HG03354 (cell line): ENCODE measurements around the gene FBXO3.

Experiments used
- ATAC-seq: cut with Tn5 transposase; IDR thresholded peaks from one replicate; pipeline ENCODE4 v1.9.1; 2021; ENCODE audit warnings: mild to moderate bottlenecking; ENCODE audit not compliant: unreplicated experiment, poor library complexity, severe bottlenecking

FBXO3 gene

GRCh38 chr11:33706546-33706945, 67.8 kb downstream of the FBXO3 start:
- ATAC-seq: no peak

DNA sequence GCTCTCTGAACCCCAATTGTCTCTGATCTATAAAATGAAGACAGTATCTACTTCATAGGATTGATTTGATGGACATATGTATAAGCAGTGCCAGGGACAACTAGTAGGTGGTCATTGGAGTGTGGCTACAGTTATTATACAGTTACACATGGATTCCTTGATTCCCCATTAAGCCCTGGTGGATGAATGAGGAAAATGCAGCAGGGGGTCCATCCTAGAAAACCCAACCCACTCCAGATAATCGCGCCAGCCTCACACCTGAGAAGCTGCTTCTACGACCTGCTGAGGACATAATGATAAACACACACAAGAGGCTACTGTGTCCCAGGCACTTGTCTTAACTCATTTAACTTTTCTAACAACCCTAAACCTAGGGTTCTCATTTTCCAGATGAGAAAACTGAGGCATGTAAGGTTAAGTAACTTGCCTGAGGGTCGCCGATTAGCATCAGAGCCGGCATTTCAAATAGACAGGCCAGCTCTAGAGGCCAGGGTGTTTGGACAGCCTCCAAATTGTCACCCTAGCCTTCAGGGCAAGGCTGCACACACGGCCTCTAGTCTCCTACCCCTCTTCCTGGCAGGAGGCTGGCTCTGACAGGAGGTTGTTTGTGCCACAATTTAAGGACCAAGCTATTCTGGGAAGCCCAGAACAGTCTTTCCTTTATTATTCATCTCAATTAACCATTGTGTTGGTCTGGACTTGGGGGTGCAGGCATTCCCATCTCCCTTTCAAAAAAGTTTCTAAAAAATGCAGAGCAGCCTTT, 69.9 kb downstream of the FBXO3 start:
- no peak for ATAC-seq

- ATAC-seq: no peak
These were observed 70.5 kb downstream of the FBXO3 start for GRCh38 chr11:33703788-33704187.

DNA sequence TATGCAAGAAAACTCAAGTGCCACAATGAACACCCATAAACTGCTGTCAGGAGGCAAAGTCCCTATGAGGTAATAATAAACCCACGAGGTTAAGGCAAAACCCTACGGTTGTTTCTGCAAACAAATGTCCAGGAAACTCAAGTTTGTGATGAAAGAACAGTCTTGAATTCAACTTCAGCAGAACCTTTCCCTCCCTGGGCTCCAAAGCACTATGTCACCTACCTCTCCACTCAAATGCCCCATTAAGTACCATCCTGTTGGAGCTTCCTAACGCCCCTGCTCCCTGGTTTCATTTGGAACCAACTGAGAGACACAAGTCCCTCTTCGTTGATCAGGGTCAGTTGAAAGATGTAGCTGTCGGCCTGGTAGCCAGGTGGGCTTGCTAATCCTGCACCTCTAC, 71.1 kb downstream of the FBXO3 start:
- ATAC-seq: no peak

- ATAC-seq: no peak
These were observed 72.8 kb downstream of the FBXO3 start for GRCh38 chr11:33701302-33702230.

GRCh38 chr11:33700502-33701271, 73.6 kb downstream of the FBXO3 start, which contains the start of gene C11orf91:
TSS of gene C11orf91 (minus strand) at chr11:33700826. CDS start at chr11:33700740, 86 bp downstream.
- ATAC-seq: peak; percentile 93

DNA sequence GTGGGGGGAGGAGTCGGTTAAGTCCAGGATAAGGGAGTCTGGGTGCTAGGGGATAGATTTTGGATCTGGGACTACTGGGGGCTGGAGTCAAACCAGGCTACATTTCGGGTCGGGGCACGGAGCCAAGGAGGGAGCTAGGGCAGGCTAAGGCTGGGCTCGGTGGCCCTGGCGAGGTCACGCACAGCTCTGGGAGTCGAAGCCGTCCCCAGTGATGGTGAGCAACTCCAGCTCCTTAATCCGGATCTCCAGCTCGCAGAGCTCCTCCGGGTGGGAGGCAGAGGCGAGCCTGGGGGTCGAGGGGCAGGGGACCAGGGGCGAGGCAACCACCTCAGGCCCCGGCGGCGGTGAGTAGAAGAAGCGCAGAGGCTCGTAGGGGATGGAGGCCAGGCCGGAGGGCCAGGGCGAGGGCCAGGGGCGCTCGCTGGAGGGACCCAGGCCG, 74.2 kb downstream of the FBXO3 start:
- no peak for ATAC-seq

GRCh38 chr11:33699515-33700062, 74.7 kb downstream of the FBXO3 start:
- no peak for ATAC-seq

DNA sequence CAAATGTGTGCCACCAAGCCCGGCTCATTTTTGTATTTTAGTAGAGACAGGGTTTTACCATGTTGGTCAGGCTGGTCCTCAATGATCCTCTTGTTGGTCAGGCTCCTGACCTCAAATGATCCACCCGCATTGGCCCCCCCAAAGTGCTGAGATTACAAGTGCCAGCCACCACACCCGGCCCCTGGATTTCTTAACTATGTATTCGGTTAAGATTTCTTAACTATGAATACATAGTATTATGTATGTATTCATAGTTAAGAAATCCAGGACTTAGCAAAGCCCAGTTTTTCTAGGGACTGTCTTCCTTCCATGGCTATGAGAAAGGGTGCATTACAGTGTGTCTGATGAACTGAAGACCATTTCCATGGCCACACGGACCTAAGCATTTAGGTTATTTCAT, 75.4 kb downstream of the FBXO3 start:
- ATAC-seq: no peak

DNA sequence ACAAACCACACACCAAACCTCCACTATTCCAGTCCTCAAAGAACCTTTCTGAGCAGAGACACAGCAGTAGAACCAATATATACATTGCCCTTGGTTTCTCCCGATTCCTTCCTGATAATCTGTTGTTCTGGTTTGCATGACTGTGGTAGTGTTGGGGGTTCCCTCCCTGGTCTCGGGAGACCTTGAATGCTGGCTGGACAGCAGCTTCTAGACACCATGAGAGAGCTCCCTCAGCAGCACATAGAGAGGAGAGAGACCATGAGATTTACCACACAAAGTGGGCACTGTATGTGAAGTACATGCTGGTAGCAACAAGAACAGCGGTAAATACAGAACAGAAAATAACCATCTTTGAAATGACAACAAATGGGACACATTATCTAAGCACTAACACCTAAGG, 76.3 kb downstream of the FBXO3 start:
- ATAC-seq: no peak

DNA sequence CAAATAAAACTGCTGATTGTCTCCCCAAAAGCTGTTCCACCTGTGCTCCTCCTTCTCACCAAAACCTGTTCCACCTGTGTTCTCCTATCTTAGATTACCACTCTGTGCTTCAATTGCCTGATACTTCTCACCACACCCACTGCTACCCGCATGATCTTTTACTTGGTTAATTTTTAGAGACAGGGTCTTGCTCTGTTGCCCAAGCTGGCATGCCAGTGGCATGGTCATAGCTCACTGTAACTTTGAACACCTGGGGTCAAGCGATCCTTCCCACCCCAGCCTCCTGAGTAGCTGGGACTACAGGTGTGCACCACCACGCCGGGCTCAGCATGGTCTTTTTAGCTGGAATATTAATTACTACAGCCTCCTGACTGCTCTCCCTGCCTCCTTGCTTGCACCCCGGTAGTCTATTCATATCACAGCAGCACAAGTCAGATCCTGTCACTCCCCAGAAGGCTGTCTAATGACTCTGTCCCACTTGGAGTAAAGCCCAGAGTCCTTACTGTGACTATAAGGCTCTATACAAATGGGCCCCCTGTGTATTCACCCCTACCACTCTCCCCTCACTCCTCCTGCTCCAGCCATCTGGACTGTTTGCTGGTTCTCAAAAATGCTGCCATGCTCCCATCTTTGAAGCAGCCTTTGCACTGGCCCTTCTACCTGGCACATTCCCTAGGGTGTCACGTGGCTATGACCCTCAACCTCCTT, 77.2 kb downstream of the FBXO3 start:
- ATAC-seq: no peak

DNA sequence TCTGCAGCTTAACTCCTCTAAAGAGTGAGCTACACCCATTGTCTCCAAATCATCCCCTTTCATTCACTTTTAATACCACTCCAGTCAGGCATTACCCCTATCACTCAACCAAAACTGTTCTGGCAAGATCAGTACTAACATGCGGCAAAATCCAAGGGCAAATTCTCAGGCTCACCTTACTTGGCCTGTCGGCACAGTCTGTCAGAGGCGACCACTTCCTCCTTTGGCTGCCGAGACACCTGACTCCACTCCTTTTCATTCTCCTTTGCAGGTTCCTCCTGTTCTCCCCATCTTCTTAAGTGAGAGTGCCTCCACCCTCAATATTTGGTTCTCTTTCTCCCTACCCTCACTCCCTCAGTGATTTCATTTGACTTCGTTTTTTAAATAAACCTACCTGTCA, 77.9 kb downstream of the FBXO3 start:
- ATAC-seq: no peak

DNA sequence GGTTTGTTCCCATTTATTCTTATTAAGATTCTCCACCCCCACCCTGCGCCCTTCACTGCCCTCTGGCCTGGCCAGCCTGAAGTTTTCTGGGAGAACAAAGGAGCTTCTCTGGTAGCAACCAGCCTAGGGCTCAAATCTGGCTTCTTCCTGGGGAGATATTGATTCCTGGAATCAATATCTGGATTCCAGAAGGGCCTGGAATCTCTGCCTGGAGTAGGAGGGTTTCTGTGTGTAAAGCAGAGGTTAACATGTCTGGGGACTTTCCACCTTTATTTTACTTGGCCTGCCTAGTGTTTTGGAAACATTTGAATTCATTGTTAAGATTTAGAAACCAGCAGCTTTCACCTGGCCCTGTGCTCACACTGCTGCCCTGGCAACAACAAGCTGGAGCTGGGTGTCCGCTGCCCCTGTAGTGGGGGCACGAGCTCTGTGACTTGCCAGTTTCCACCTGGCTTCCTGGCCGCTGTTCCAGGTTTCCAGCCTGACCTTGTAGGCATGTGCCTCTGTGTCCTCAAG, 79.2 kb downstream of the FBXO3 start:
- no peak for ATAC-seq

GRCh38 chr11:33694346-33695050, 79.8 kb downstream of the FBXO3 start:
- no peak for ATAC-seq

DNA sequence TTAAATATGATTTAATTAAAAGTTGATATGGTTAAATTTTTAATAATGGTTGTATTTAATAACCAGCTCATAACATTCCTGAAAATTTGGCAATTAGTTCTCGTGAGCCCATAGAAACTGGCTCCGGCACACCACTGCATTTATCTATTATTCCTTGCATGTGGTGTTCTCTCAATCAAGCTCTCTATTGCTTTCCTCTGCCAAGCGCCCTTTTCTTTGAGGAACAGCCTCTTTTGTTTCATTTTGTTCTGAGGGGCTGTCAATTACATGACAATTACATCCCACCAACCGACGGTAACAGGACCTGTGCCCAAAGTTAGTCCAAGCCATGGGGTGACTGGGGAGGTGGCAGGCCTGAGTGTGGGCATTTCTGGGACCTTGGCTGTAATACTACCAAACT, 81.8 kb downstream of the FBXO3 start:
- no peak for ATAC-seq

DNA sequence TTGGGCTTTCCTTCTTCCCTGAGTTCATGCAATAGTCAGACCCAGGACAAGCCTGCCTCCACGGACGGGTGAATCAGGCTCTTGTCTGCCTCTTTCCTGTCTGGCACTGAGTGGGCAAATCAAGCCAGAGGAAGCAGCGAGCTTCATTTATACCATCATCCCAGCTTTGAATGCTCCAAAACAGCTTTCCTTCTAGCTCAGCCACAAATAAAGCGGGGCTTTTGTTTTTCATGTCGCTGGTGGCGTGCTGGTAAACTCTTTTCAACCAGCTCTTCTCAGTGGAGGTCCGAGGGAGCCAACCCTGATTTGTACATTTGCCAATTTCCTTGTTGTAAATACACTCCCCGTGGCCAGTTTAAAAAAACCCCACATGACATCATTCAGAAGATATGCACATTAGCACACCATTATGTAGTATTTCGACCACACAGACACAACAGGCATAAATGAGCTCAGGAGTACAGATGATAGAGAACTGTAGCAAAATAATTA, 82.3 kb downstream of the FBXO3 start:
- no peak for ATAC-seq

- ATAC-seq: no peak
These were observed 83.1 kb downstream of the FBXO3 start for GRCh38 chr11:33691066-33691864.
